Measurements from ENCODE around the gene PDLIM4.

Gene PDLIM4

GRCh38 chr5:132303589-132303988 is 46.1 kb downstream of the PDLIM4 start:
- DNase-seq (ENCODE audit: low read depth in 2 of 2): no peak

- DNase-seq (ENCODE audit: low read depth in 2 of 2): no peak
Measured at GRCh38 chr5:132305420-132305819, 47.9 kb downstream of the PDLIM4 start.

- no peak for DNase-seq (ENCODE audit: low read depth in 2 of 2)
Measured at GRCh38 chr5:132308701-132309100, 51.2 kb downstream of the PDLIM4 start.

GRCh38 chr5:132309679-132310078 is 52.2 kb downstream of the PDLIM4 start:
- no peak for DNase-seq (ENCODE audit: low read depth in 2 of 2)

- DNase-seq (ENCODE audit: low read depth in 2 of 2): no peak
Measured at GRCh38 chr5:132310141-132310834, 52.8 kb downstream of the PDLIM4 start.

- DNase-seq (ENCODE audit: low read depth in 2 of 2): peak in 1 of 2 experiments; percentile 13
Measured at GRCh38 chr5:132313366-132313765, 55.9 kb downstream of the PDLIM4 start.

GRCh38 chr5:132313961-132314432 is 56.5 kb downstream of the PDLIM4 start:
- DNase-seq (ENCODE audit: low read depth in 2 of 2): no peak

- DNase-seq (ENCODE audit: low read depth in 2 of 2): no peak
Measured at GRCh38 chr5:132315529-132316067, 58.1 kb downstream of the PDLIM4 start.

- no peak for DNase-seq (ENCODE audit: low read depth in 2 of 2)
Measured at GRCh38 chr5:132319975-132320374, 62.5 kb downstream of the PDLIM4 start.

- no peak for DNase-seq (ENCODE audit: low read depth in 2 of 2)
Measured at GRCh38 chr5:132321109-132321721, 63.7 kb downstream of the PDLIM4 start.

- no peak for DNase-seq (ENCODE audit: low read depth in 2 of 2)
Measured at GRCh38 chr5:132322266-132322665, 64.8 kb downstream of the PDLIM4 start.

Measured in fibroblast of skin of left quadriceps (primary cell).